Peyer's patch (tissue), 4 donors: ENCODE measurements around the gene PSMD1.

Experiments
- POLR2A ChIP-seq, 2 donors: fragments of 450-650 bp; IDR thresholded peaks; one replicate each; pipeline ENCODE4 v1.5.1; 2017; ENCODE audit warnings: antibody characterized with exemption in 2 of 2, mild to moderate bottlenecking in 2 of 2, moderate library complexity in 2 of 2
- TF ChIP-seq, protein P1 (sequence below), 6 experiments: fragments of 450-650 bp in 4 of 6; fragments of 200-600 bp in 2 of 6; sonication (generic) in 1 of 6; IDR thresholded peaks; one replicate each; pipeline ENCODE4 v1.5.1; 2017 to 2019; ENCODE audit warnings: antibody characterized with exemption in 6 of 6, mild to moderate bottlenecking in 3 of 6, moderate library complexity in 1 of 6

DNA sequence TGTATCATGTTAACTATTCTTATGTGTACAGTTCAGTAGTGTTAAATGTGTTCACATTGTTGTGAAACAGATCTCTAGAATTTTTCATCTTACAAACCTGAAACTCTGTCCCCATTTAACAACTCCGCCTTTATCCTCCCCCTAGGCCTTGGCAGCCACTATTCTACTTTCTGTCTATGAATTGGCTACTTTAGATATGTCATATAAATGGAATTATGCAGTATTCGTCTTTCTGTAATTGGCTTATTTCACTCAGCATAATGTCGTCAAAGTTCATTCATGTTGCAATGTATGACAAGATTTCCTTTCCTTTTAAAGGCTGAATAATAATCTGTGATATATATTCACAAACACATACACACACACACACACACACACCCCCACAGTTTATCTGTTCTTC, 154.1 kb downstream of the PSMD1 start:
- TF ChIP-seq, protein P1, sequence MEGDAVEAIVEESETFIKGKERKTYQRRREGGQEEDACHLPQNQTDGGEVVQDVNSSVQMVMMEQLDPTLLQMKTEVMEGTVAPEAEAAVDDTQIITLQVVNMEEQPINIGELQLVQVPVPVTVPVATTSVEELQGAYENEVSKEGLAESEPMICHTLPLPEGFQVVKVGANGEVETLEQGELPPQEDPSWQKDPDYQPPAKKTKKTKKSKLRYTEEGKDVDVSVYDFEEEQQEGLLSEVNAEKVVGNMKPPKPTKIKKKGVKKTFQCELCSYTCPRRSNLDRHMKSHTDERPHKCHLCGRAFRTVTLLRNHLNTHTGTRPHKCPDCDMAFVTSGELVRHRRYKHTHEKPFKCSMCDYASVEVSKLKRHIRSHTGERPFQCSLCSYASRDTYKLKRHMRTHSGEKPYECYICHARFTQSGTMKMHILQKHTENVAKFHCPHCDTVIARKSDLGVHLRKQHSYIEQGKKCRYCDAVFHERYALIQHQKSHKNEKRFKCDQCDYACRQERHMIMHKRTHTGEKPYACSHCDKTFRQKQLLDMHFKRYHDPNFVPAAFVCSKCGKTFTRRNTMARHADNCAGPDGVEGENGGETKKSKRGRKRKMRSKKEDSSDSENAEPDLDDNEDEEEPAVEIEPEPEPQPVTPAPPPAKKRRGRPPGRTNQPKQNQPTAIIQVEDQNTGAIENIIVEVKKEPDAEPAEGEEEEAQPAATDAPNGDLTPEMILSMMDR (IDR thresholded peaks at IDR 0.05): no peak
- no peak for TF ChIP-seq POLR2A (IDR thresholded peaks at IDR 0.05)
